AG09319 (cell line): Measurements from ENCODE around the gene RECQL5.
"Not testable (repeated sequence)": the region's sequence is repeated elsewhere in the genome, so short reads cannot be mapped to it uniquely, and the experiment has no call there.

Experiments
- DNase-seq: peaks from one replicate; pipeline ENCODE4 v3.0.0-alpha.2; 2010; ENCODE audit warnings: low read depth; ENCODE audit errors: extremely low read depth
- TF ChIP-seq, protein P1 (sequence below): IDR thresholded peaks from 2 replicates; pipeline ENCODE4 v1.5.1; 2011; ENCODE audit warnings: low read depth, mild to moderate bottlenecking, inconsistent platforms, low read length, moderate library complexity

The RECQL5 gene

DNA sequence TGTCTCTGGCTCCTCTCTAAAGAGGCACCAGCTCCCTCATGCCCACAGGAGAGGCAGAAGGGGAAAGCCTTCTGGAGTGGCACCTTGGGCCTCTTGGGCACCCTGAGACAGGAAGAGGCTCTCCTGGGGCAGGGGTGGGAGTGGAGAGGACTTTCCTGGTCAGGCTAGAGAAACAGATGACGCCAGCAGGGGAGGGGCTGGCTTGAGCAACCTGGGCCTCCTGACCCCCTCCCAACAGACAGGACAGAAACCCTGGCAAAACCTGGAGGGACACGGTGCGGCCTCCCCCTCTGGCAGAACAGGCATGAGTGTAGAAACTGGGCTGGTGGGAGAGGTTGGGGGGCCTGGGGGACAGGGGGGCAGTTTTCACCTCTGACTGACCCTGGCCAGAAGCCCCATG, 27.6 kb downstream of the RECQL5 start:
- TF ChIP-seq, protein P1, sequence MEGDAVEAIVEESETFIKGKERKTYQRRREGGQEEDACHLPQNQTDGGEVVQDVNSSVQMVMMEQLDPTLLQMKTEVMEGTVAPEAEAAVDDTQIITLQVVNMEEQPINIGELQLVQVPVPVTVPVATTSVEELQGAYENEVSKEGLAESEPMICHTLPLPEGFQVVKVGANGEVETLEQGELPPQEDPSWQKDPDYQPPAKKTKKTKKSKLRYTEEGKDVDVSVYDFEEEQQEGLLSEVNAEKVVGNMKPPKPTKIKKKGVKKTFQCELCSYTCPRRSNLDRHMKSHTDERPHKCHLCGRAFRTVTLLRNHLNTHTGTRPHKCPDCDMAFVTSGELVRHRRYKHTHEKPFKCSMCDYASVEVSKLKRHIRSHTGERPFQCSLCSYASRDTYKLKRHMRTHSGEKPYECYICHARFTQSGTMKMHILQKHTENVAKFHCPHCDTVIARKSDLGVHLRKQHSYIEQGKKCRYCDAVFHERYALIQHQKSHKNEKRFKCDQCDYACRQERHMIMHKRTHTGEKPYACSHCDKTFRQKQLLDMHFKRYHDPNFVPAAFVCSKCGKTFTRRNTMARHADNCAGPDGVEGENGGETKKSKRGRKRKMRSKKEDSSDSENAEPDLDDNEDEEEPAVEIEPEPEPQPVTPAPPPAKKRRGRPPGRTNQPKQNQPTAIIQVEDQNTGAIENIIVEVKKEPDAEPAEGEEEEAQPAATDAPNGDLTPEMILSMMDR: no peak
- DNase-seq: no peak

DNA sequence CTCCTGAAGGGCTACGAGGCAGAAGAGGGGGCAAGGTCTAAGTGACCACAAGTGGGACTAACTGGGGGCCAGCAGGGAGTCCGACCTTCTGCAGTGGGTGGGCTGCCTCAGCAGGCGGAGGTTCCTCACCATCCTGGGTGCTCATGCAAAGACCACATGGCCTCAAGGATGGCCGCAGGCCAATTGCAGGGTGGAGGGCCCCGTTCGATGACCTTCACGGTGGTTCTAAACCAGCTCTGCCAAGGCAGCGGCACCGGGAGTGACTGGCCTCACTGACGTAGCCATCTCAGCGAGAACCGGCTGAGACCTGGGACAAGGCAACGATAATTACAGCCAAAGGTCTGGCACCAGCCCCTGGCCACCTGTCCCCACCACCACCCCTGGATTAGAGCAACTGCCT, 28.1 kb downstream of the RECQL5 start:
- no peak for DNase-seq
- TF ChIP-seq, protein P1: no peak

DNA sequence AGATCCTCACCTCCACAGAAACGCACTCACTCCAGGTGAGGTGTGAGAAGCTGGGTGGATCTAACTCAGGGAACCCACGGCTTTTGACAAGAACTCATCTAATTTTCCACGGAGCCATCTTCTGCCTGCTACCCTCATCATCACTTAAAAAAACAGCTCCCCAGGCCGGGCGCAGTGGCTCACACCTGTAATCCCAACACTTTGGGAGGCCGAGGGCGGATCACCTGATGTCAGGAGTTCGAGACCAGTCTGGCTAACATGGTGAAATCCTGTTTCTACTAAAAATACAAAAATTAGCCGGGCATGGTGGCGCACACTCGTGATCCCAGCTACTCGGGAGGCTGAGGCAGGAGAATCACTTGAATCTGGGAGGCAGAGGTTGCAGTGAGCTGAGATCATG, 28.9 kb downstream of the RECQL5 start:
- not testable (repeated sequence) for DNase-seq

DNA sequence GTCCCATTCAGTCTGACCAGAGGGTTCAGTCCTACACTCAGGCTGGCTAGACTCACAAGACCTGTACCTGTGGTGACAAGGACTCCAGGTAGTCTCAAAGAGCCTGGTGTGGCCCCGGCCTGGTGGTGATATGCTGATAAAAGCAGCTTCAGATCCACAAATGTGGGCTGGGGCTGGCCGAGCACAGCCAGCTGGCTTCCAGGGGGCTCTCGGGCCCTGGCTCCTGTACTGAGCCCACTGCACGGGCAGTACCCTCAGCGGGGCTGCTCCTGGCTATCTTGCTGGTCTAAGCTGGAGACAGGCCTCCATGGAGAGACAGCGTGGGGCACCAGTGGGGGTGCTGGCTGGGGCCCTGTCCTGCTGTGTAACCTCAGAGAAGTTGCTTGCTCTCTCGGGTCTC, 29.4 kb downstream of the RECQL5 start:
- DNase-seq: no peak
- TF ChIP-seq, protein P1: no peak

DNA sequence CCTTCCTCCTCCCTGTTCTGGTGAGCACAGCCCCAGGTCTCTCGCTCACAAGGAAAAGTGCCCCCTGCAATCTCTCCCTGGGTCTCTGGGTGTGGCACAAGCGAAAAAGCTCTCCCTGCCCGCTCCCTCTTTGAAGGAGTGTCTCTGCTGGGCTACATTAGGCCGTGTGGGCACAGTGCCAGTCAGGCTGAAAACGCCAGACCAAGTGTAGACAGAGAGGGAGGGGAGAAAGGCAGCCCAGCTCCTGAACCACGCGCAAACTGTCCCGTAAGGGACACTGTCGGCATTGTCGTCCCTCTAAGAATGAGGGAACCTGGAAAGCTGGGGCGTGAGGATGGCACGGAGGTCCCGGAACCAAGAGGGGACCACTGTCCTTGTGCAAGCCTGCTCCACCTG, 29.8 kb downstream of the RECQL5 start:
- DNase-seq: no peak
- TF ChIP-seq, protein P1: no peak

DNA sequence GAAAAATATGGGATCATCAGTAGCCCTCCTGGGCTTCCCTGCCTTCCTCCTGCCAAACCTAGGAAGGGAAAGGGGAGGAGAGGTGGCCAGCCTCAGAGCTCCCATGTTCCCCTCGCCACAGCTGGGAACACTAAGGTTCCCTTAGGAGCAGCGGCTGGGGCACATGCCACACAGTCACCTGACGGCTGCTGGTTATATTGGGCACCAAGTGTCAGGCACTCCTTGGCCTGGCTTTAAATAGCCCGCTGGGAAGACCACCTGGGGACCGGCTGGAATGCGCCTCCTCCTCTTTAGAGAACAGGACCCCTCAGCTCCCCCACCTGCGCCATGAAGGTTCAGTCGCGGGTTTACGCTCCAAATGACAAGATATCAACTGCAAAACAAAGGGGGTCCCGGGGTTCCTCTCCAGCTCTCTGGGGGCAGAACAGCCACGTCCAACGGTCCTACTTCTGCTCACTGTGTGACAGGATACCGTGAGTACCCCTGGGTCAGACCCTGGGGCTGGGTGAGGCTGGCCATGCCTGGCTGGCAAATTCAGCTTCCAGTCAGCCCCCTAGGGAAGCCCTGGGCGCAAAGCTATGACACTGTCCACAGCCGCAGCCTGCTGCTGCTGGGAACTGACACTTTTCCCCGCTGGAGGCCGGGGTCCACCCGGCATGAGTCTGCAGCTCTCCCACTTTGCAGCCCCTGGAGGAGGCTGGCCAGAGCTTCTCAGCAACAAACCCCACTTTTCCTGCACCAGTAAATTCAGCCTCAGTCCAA, 30.4 kb downstream of the RECQL5 start:
- TF ChIP-seq, protein P1: no peak
- DNase-seq: no peak

DNA sequence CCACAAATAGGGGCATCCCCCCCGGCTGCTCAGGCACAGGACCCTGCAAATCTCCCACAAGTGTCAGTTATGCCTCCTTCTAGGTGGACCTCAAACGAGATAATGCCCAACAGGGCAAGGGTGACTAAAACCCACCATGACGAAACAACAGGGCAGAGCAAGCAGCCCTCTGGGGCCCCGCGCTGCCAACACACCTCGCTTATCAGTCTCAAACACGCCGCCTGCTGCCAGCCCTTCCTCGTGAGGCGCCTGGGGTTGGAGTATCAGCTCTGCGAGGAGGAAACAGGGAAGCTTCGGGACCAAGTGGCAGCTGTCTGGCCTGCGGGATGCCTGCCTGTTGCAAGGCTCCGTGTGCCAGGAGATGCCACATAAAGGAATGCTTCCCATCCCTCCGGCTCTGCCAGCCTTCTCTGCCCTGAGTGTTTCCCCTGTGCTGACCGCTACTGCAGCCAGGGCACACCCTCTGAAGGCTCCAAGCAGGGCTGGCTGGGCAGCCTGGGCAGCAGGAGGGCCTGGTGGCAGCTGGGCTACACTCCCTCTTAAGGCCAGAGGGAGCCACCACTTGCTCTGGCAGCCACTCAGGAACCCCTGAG, 31.2 kb downstream of the RECQL5 start:
- TF ChIP-seq, protein P1: no peak
- no peak for DNase-seq
